Measurements from ENCODE around the gene SECTM1. TPM values are rescaled to one million over a fixed set of nuclear protein-coding genes. Genes with fewer than 3 reads are reported as not detected.
A peak's percentile ranks its signal among the peaks of the same experiment; 100 is the strongest.

The SECTM1 gene
- total and polyA plus RNA-seq, 9 of the 15 experiments (the other 6 are each of a cell fraction or from before 2014, with no cell fraction given) = 0.11 to 0.46 (median 0.18) TPM; not detected in 6

DNA sequence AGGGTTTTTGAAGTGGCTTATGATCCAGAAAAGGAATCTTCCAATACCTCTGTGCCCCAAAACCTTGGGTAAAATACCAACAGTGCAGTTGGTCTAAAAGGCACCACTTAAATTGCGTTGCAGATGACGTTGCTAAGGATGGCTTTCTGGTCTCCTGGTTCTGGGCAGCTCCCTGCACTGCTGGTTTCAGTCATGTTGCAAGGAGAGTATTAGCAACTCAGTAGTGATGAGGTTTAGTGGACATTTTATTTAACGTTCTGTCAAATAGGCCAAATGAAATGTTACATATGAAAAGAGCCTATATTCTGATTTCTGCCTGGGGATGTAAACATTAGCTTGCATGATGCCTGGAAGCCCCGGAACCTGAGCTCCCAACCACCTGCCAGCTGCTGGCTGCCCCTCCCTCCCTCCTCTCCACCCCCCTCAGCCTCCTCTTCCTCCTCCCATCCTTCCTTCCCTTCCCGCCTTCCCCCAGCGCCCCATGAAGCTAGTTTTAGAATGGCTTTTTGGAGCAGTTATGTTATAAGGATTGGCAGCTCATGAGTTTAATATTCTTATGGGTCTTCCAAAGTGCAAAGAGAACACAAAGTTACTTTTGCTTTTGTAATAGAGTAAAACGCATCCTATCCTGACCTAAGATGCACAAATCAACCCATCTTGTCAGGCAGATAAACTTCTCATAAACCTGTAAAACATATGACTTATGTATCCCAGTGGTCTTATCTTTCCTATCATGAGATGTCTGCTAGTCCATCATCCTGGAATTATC, 36.9 kb downstream of the SECTM1 start (continued):
- TF ChIP-seq RNF219 (CRISPR knock-in tag; IDR thresholded peaks at IDR 0.05) = no peak
- TF ChIP-seq KLF16 (IDR thresholded peaks at IDR 0.05) = no peak
- no peak for TF ChIP-seq NFIX (CRISPR knock-in tag; IDR thresholded peaks at IDR 0.05; ENCODE audit: low read depth)

DNA sequence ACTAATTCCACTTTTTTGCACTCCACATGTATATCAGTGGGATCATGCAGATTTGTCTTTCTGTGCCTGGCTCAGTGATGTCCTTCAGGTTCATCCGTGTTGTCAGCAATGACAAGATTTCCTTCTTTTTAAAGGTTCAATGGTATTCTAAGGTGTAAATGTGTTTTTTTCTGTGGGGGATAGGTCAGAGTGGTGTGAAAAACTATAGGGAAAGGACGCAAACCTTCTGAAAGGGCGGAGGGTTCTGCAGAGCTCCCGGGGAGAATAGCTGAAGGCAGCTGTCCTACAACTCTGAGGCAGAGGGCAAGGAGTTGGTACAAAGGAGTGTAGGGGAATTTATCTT, 38.1 kb downstream of the SECTM1 start:
- in situ Hi-C loops (cut with MboI) = no loop called here
- intact Hi-C loops (cut with micrococcal nuclease) = no loop called here
- Histone ChIP-seq H3K9me1 (ENCODE audit: control insufficient read depth, insufficient read depth, low read length) (no peaks in the 10 kb centered on the region), H3K9ac (ENCODE audit: insufficient read depth in 1 of 2, low read depth in 2 of 2, low read length in 2 of 2) (no peak overlapping the region), H2AFZ (ENCODE audit: low read depth, low read length) (no peak overlapping the region), H4K20me1 (replicated peaks; ENCODE audit: control insufficient read depth, insufficient read depth, low read length) (no peaks in the 10 kb centered on the region), H3K9me3 (replicated peaks; ENCODE audit: control insufficient read depth, insufficient read depth, low read depth, low read length) (no peaks in the 10 kb centered on the region), H3K4me1 (replicated peaks in 1 of 2; ENCODE audit: control insufficient read depth in 2 of 2, insufficient read depth in 2 of 2, low read length in 2 of 2) (peaks cover 64 to 76% of the 10 kb centered on the region in 2 experiments), H3K36me3 (ENCODE audit: control insufficient read depth, insufficient read depth, low read length) (no peaks in the 10 kb centered on the region; the same call in 2 of the 3 replicates), H3K27me3 (ENCODE audit: control insufficient read depth in 2 of 2, insufficient read depth in 2 of 2, low read length in 2 of 2) (no peaks in the 10 kb centered on the region), H3K79me2 (ENCODE audit: control insufficient read depth, insufficient read depth, low read length) (peaks cover 27% of the 10 kb centered on the region), H3K4me2 (ENCODE audit: insufficient read depth, low read length) (no peak overlapping the region), H3K4me3 (no peak overlapping the region), H3K27ac (ENCODE audit: extremely low read depth, low read depth, low read length) (no peak overlapping the region)
- BruUV-seq (replicated peaks) = no TSS peak
- 46% methylated on average over 4 of the region's 4 CpGs for WGBS (ENCODE audit: insufficient coverage, low coverage, missing lambda C conversion rate)
- TF ChIP-seq ZNF395 (CRISPR knock-in tag; IDR thresholded peaks at IDR 0.05) (0 out of 2 replicates have a peak, but pooled peaks have one; percentile 49), FOXA3 (CRISPR knock-in tag; conservative IDR thresholded peaks at IDR 0.05 in 1 of 2, IDR thresholded peaks at IDR 0.05 in 1 of 2) (peak in 1 of 2 experiments; percentile 60; a peak in 2 of 4 replicates), FIP1L1 (IDR thresholded peaks at IDR 0.05; ENCODE audit: low read depth, low read length, poor library complexity, severe bottlenecking) (no peak)
- POLR2A ChIA-PET = interaction anchor here (1.0 to 1.5 kb wide), 4 partner anchors 8 to 89 kb away, joined by 3 to 4 read pairs (median 3); partner anchors contain the start of gene CD7
- no peak for FAIRE-seq
- CTCF ChIA-PET (ENCODE audit: low intra/inter-chr PET ratio) = no interaction called here
- DNase-seq (ENCODE audit: extremely low read depth in 1 of 4, low spot score in 3 of 4) = no peak
- ATAC-seq = no peak
